ENCODE measurements around the gene TTC39C.

- no peak for TF ChIP-seq CTCF (IDR thresholded peaks at IDR 0.05)
- TF ChIP-seq POLR2A (IDR thresholded peaks at IDR 0.05), result no peak
Measured at GRCh38 chr18:24121625-24122024, 107.1 kb downstream of the TTC39C start.

All from thyroid gland (tissue), 4 donors.